Activated CD4-positive, CD25-positive, alpha-beta regulatory T cell treated with anti-CD3 and anti-CD28 coated beads, Interleukin-2, amount 50 U/mL, for 24 hours (primary cell): ENCODE measurements around the gene SMIM44.

ENCODE experiments used
- ATAC-seq, 2 donors: fragments of 150-1000 bp; cut with Tn5 transposase; one replicate each; pipeline ENCODE4 v1.10.0; 2021; ENCODE audit warnings: mild to moderate bottlenecking in 1 of 2, moderate library complexity in 1 of 2

The SMIM44 gene

GRCh38 chr19:3475449-3475848, 7.8 kb downstream of the SMIM44 start:
- ATAC-seq, result no peak

- no peak for ATAC-seq
Observed at GRCh38 chr19:3474614-3475013, 8.6 kb downstream of the SMIM44 start.

- no peak for ATAC-seq
Observed at GRCh38 chr19:3474010-3474409, 9.2 kb downstream of the SMIM44 start.

DNA sequence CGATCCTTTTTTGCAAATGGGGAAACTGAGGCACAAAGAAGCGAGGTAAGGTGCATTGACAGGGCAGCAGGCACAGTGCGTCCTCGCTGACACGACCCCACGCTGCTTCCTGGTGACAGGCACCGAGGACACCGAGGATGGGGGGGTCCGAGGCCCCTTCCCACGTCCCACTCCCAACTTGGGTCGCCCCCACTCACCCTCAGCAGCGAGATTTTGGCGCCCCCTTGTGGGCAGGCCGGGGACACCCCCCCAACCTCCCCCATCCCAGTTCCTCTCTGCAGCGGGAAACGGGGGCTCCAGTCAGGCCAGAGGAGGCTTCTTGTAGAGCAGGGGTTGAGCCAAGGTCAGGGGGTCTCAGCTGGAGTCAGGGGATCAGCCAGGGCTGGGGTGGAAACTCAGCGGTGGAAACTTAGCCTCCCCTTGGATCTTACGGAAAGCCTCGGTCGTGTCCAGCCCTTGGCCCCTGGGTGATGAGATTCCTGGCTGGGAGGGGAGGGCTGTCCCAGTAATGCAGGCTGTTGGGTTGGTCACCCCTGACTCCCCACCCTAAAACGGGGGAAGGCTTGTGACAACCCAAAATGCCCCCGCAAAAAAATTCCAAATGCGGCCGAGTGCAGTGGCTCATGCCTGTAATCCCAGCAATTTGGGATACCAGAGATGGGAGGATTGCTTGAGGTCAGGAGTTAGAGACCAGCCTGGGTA, 11.1 kb downstream of the SMIM44 start:
- ATAC-seq, result no peak

DNA sequence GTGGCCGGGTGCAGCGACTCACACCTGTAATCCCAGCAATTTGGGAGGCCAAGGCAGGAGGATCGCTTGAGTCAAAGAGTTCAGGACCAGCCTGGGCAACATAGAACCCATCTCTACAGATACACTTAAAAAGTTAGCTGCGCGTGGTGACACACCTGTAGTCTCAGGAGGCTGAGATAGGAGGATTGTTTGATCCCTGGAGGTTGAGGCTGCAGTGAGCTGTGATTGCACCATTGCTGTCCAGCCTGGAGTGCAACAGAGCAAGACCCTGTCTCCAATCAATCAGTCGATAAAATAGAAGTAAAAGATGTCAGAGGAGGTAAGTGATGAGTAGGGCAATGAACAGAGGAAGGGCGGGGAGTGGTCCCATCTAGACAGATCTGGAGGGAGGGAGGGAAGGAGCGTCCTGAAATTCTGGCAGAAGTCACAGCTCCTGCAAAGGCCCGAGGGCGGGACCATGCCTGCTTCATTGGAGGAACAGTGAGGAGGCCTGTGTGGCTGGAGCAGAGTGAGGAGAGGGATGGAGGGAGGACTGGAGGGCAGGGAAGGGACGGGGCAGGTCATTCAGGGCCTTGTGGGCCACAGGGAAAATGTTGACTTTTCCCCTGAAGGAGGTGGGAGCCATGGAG, 12.6 kb downstream of the SMIM44 start:
- ATAC-seq, result no peak

DNA sequence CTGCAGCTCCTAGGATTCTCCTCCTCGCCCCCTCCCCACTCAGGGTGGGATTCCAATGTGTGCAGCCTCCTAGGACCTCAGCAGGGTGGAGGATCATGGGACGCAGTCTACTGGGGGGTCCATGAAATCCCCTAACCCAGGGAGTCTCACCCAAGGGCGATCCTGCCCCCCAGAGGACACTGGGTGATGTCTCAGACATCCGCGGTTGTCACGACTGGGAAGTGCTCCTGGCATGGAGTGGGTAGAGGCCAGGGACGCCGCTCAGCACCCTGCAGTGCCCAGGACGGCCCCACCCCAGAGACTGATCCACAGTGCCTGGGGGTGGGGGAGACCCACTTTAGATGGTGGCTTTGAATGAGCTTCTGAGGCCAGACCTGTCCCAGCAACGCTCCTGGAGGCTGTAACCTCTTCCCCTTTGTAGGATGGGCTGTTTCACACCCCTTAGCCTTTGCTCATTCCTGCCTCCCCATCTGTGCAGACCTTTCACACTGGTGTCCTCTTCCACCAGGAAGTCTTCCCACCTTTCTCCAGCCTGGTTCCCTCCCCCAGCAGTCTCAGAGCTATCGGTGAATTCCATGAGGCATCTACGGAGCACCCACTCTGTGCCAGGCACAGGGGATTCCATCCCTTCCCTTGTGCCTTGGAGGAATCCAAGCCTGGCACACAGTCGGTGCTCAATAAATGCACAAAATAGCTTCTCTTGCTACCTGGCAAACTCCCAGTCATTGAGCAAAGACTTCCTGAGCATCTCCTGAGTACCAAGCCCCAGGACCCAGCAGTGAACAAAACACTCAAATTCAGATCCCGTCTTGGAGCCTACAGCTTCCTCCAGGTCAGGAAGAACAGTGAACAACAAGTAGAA, 13.4 kb downstream of the SMIM44 start:
- ATAC-seq, result no peak

GRCh38 chr19:3468211-3468610, 15.0 kb downstream of the SMIM44 start:
- no peak for ATAC-seq

GRCh38 chr19:3467437-3468198, 15.6 kb downstream of the SMIM44 start:
- no peak for ATAC-seq

DNA sequence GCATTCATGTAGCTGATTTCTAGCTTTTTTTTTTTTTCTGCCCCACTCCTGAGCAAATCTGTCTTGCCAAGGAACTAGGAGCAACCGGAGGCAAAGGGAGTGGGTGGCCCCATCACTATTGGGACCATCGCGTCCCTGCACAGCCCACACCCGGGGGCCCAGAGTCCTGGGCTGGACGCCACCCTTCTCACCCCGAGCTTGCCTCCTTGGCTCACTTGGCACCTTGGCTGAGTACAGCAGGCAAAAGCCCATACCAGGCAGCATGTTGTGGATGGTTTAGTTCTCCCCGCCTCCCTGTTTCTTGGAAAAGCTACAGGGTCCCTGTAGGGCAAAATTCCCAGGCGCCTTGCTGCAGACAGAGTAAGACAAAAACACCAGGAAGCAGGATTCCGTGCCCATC, 16.6 kb downstream of the SMIM44 start:
- no peak for ATAC-seq

DNA sequence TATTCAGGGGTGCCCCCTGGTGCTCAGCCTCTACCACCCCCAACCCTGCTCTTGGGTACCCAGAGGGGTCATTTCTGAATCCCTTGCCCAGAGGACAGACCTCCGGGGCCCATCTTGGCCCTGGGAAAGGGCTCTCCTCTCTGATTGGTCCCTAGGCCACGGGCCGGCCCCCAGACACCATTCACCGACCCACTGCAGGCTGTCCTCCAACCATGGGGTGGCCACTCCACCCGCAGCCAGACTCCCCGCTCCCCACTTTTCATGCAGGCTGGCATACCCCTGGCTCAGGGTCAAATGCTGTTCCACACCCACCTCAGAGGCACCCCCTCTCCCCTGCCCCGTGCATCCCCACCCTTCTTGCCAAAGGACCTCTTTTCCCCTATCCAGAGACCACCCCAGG, 17.7 kb downstream of the SMIM44 start:
- no peak for ATAC-seq

GRCh38 chr19:3464587-3465235, 18.5 kb downstream of the SMIM44 start:
- ATAC-seq, result no peak

DNA sequence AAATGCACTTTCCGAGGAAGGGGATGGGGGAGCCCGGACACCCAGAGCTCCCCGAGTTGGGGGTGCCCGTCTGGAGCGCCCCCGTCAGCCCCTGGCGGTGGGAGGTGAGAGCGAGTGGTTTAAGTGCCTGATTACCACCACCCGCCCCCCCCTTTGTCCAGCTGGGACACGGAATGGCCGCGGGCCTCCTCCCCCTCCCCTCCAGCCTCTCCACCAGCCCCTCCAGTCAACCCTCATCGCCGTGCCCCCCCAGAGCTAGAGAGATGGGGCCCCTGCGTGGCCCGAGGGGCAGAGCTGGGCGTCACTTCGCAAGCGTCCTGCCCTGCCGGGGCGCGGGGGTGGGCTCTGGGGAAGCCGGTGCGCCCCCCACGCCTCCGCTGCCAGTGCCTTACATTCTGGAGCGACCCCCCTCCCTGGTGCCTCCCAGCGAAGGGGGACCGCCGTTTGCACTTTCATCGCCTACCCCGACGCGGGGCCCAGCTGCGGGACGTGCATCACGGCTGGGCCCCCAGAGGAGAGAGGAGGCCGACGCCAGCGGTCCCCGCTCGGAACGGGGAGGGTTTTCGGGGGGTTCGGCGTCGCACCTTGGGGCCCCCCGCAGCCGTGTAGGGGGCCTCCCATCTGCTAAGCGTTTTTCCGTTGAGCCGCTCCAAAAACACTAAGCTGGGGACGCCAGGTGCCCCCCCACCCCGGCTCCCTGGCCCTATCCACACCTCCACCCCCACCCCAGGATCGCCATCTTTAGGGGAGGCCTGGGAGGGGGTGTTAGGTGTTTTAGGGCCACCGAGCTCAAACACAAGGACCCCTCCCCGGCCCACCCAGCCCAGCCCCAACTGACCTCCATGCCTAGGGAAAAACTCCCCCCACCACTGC, 19.3 kb downstream of the SMIM44 start:
- no peak for ATAC-seq

DNA sequence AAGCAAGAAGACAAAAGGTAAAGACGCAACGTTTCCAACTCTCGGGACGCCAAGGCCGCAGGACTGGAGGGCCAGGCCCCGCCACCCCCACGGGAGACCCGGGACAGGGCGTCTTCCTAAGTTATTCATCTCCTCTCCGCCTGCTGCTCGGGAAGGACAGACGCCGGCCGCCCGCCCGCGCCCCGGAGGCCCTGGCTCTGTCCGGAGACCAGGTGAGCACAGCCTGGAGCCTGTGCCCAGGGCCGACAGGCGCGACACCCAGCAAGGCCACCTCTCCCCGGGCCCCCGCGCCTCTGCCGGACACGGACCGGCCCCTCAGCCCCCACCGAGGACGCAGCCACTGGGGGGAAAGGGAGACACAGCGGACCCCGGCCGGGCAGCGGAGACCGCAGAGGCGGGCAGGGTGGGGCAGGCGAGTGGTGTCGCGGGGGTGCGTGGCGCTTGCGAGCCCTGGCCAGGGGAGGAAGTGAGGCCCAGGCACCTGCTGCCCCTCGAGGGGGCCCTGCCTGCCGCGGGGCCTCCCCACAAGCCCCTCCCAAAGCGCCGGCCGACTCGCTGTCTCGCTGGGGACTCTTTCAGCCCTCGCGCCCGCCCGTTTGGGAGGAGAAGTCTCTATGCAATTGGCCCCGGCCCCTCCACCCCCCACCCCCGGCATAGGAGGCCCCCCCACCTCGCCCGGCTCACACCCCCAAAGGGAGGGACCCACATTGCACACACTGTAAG, 20.1 kb downstream of the SMIM44 start:
- ATAC-seq, result no peak

DNA sequence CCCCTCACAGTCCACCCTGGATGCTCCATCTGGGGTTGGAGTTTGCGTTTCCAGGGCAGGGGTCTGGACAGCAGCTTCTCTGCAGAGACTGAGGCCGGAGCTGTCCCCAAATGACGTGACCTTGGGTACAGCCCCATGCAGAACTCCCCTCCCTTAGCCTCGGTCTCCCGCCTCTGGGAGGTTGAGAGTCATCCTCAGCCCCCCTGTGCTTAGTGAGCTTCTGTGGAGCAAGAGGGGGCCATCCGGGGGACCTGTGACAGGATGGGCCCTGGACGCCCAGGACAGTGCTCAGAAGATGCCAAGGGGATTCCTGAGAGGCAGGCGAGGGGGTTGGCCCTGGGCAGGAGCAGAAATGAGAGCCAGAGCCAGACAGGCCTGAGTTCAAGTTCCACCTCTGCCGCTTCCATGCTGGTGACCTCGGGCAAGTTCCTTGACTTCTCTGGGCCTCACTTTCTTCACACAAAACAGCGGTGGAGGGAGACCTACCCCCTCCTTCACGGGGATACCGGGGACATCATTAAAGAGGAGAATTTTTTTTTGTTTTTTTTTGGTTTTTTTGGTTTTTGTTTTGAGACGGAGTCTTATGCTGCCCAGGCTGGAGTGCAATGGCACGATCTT, 23.2 kb downstream of the SMIM44 start:
- ATAC-seq, result no peak

GRCh38 chr19:3459089-3459881, 24.0 kb downstream of the SMIM44 start:
- ATAC-seq, result no peak

- ATAC-seq, result no peak
Observed at GRCh38 chr19:3458229-3459088, 24.8 kb downstream of the SMIM44 start.

DNA sequence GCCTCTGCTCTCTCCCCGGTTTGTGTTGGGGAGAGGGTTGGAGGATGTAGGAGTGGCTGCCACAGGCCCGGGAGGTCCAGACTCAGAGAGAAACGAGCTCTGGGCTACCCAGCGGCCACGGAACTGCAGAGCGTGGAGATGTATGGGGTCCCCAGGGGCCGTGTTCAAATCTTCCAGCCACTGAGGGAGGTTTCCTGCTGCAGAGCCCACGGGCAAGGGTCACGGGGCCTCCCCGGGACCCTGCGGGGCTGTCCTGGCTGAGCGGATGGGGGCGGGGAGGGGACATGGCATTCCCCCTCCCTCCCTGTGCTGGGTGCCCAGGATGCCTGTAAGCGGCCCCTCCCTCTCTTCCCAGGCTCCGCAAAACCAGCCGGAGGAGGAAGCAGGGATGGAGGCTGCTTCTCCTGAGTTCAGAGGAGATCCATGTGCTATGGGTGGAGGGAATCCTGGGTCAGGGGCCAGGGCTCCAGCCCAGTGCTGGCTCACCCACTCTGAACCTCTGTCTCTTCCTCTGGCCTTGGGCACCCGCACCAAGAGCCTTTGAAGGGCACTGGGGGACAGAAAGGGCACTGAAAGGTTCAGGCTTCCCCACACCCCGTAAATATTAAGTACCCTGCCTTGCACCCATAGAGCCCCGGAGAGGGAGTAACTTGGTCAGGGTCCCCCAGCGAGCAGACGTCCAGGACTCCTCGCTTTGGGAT, 25.6 kb downstream of the SMIM44 start:
- ATAC-seq, result no peak
